GM18867 (cell line): ENCODE results near the gene YBX1.

Source experiments
- ATAC-seq: cut with Tn5 transposase; IDR thresholded peaks from one replicate; pipeline ENCODE4 v1.9.1; 2021; ENCODE audit warnings: mild to moderate bottlenecking, moderate library complexity; ENCODE audit not compliant: unreplicated experiment

The YBX1 gene

DNA sequence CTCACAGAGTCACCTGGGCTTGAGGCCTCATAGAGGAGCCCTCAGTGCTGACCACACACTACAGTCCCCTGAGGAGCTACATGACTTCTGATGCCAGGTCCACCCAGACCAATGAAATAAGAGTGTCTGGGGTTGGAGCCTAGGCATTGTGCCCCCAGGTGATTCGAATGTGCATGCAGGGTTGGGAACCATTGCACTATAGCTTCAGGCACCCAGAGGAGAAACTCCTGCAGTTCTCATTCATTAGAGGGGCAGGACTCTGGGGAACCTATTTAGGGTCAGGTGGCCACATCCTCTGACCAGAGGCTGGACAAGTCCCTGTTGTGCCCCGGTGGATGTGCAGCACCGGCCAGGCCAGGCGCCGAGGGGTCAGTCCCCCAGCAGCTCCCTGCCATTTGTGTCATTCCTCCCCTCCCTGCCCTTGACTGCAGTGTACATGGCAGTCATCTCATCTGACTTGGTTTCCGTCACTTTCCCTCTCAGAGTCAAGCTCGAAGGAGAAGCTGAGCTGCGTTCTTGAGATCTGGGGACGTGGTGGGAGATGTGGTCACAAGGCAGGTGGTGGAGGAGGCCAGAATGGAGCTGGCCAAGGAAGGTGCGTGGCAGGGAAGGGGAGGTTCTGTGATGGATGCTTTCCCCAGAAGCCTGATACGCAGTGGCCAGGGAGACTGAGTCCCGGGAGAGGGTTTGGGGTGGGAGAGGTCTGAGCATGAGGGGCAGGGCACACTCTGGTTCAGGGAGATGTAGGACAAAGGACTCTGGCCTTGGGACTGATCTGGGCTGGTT lies 51.4 kb downstream of the YBX1 start:
- ATAC-seq = no peak

GRCh38 chr1:42734201-42735035 lies 52.2 kb downstream of the YBX1 start:
- ATAC-seq = no peak

GRCh38 chr1:42735056-42735455 lies 52.8 kb downstream of the YBX1 start:
- no peak for ATAC-seq

DNA sequence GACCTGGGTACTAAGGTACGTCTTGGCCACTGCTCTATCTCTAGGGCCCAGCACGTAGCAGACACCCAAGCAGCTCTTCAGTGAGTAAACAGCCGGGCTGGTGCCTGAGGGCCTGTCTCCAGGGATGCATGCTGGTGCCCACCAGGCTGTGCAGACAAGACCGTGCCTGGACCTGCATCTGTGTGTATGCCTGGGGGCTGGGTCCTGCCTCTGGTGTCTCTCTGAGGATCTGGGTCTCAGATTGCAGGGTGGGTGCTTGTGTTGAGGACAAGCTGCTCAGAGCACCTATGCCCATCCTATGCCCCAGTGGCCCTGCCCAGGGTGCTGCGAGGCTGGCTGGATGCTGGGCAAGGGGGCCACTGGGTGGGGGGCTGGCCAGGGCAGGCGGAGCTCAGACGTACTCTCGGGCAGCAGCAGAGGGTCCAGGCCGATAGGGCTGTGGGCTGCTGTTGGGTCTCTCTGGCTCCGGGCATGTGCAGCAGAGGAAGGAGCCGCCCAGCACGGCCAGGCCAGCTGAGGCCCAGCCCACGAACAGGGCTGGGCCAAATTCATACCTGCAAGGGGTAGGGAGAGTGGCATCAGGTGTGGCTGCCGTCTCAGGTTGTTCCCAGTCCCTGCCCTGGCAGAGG lies 53.4 kb downstream of the YBX1 start:
- no peak for ATAC-seq

DNA sequence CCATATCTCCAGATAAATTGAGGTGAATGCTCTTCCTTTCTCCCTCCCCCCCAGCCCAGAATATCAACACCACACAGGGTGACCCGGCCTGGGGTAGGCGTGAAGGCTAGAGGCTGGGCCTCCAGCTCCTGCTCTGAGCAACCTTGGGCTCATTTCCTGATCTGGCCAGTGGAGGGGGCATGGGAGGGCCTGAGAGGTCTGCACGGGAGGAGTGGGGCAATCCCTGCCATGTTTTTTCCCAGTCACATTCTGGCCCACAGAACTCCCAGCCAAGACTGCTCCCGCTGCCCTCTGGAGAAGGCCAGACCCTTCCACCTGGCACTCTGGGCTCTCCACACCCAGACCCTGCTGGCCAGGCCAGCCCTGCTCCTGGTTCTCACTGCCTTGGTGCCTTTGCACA lies 53.9 kb downstream of the YBX1 start:
- no peak for ATAC-seq

DNA sequence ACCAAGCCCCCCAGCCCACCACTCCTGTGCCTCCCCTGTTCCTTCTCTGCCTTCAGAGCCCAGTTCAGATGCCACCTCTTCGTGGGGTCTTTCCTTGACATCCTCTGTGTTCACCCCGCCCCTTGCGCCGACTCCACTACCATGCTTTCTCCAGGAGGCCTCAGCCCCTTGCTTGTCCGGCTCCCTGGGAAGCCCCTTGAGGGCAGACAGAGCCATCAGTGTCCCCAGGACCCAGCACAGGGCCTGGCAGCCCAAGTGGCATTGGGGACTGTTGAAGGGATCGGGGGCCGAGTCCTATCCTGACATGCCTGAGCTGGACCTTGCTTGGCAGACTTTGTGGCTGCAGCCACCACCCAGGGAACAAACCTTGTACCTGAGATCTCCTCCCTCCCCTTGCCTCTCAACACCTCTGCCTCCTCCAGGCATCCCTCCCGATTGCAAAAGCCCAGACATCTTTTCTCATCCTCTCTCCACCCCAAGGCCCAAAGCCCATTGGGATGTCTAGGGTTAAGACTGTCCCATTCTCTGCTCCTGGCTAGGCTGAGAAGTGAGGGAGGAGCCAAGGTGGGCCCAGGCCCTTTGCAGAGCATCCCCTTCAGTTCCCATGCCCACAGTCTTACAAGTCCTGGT lies 54.5 kb downstream of the YBX1 start:
- no peak for ATAC-seq

DNA sequence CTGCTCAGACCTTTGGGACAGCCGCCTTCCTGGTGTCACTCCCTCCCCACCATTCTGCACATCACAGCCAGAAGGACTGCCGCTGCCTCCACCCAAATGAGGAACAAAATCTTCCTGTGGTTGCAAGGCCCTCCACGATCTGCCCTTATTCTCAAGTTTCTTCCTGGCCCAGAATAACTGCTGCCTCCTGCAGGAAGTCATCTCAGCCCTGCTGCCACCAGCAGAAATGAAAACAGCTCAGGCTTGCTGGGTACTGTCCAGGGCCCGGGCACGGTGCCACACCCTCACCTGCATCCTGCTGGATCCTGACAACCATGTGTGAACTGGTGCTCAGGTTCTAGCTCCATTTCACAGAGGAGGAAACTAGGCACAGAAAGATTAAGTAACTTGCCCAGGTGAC lies 55.0 kb downstream of the YBX1 start:
- ATAC-seq = no peak

DNA sequence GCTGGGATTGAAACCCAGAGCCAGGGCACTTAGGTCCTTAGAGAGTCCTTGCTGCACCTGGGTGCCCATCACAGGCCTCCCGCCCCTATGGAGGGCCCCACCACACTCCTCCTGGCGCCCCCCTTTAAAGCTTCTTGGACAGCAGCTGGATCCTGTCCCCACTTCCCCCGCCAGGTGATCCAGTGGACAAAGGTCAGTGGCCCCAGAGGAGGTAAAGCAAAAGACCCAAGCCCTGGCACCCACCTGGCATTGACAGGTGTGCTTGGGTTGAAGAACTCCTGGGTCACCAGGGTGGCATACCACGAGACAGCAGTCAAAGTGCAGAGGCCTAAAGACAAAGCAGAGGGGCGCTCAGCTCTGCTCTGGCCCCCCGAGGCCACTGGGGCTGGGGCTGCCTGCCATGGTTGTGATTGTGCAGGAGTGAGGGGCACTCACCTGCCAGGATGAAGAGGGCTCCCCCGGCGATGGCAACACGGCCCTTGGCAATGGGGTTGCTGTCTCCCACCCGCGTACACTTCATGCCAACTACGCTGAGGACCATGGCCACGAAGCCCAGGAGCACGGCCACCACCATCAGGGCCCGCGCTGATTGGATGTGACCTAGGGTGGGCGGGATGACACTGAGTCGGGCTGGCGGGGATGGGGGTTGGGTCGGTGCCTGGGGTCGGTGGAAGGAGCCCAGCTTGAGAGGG lies 55.9 kb downstream of the YBX1 start:
- no peak for ATAC-seq

DNA sequence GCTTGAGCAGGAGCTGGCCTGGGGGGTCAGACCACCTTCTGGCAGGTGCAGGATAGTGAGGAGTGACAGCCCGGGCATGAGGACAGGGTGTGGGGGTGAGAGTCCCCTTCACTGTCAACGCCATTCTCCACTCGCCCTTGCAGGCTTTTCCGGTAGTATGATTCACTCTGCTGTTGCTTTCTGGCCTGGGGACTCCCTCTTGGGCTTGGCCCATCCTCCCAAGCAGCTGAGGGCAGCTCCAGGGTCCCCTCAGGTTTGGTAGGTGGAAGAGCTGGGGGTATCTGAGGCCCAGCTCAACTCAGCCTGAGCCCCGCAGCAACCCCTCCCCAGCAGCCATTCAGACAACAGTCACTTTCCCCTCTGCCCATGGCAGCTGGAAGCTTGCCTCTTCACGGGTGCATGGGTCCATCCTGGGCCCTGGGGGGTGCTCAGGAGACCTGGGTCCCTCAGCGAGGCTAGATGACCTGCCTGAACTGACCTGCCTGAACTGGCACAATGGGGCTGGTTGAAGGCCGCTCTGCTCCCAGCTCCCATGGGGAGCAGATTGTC lies 56.5 kb downstream of the YBX1 start:
- no peak for ATAC-seq

- ATAC-seq = no peak
Observed at GRCh38 chr1:42739753-42740700, 57.8 kb downstream of the YBX1 start, which contains the start of gene CLDN19. Gene CLDN19, minus strand, starts transcription at chr1:42740236. Its CDS starts 173 bp downstream, at chr1:42740063.

DNA sequence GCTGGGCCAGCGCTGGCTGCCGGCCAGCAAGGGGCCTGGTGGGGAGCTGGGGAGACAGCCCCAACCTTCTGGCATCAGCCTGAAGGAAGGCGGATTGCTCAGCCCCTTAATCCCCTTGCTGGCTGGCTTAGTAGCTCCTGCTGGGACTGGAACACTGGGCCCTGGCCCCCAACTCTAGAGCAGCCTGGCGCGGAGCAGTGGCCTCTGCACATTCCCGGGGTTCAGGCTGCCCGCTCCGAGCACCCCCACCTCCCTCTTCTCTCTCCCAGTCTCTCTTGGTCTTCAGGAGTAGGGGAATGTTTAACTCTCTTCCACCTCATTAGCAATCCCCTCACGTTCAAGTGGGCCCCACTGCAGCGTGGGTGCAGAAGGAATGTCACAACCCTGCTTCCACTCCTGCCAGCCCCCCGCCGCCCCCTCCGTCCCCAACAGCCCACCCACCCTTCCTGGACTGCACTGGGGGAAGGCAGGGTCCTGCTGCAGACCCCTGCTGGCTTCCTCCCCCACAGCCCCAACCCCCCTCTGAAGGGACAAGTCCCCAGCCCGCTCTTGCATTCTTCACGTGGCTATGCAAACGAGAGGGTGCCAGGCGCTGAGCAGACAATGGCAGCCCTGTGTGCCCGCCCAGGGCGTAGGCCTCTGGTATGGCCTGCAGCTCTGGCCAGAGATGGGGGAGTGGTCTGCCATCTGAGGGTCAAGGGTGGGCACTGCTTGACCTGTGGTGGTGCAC lies 58.8 kb downstream of the YBX1 start:
- no peak for ATAC-seq

GRCh38 chr1:42741706-42742105 lies 59.5 kb downstream of the YBX1 start:
- ATAC-seq = no peak

GRCh38 chr1:42742141-42742540 lies 59.9 kb downstream of the YBX1 start:
- ATAC-seq = no peak

DNA sequence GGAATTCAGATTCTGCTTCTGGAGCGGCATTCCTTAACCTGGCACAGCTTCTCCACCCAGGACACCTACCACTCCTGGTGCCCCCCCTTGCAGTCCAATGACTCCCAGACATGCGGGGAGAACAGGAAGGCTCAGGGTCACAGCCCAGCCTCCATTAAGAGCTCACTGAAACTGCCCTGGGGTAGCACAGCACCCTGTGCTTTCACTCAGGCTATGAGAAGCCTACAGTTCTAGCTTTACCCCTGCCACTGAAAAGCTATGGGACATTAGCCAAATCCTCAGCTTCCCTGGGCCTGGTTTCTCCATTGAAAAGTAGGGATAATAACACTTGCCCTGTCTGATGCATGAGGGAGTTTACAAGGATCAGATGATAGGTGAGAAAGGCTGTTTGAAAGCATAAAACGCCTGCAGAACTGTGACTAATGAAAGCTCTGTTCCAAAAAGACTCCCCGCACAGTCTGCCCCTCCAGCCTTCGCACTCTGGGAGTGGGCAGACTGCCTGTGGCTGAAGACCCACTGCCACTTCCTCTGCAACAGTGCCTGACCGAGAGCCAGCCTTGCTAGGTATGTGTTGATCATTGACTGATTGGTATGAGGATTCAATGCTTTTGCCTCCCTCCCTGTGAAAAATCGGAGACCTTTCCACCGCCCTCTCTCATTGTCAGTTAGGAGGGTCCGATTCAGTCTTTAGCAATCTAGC lies 60.5 kb downstream of the YBX1 start:
- ATAC-seq = no peak

- no peak for ATAC-seq
Observed at GRCh38 chr1:42743317-42744147, 61.3 kb downstream of the YBX1 start.

GRCh38 chr1:42744148-42744413 lies 61.9 kb downstream of the YBX1 start:
- no peak for ATAC-seq

GRCh38 chr1:42745851-42746250 lies 63.6 kb downstream of the YBX1 start:
- no peak for ATAC-seq
